HG03378 (cell line): ENCODE data around the gene MT1A.
"Not testable (repeated sequence)": the region's sequence is repeated elsewhere in the genome, so short reads cannot be mapped to it uniquely, and the experiment has no call there.

Experiments used
- ATAC-seq: cut with Tn5 transposase; IDR thresholded peaks from one replicate; pipeline ENCODE4 v1.9.1; 2021; ENCODE audit warnings: mild to moderate bottlenecking, moderate library complexity; ENCODE audit not compliant: unreplicated experiment

MT1A gene

DNA sequence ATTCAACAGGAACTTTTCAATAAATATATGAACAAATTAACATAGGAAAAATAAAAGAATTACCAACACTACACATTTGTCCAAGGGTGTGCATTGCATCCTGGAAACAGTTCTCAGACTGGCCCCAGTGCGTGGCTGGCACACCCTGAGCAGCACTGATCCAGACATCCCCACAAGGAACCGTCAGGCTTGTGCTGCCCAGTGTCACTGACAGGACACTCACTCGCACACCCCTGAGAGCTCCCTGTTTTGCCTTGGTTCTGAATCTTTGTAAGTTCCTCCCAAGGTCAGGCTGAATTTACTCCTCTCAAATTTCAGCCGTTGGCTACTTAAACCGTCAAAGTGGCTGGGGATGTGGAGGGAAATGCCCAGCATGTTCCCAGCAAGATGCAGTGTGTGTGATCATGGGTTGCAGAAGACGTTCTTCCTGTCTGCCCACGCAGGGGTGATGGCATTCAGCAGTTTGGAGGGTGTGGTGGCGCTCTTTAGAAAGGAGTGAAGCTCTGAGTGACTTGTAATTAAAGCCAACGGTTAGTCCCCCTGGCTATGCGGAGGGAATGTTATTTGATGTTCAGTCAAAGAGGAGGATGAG, 28.4 kb upstream of the MT1A start:
- no peak for ATAC-seq

DNA sequence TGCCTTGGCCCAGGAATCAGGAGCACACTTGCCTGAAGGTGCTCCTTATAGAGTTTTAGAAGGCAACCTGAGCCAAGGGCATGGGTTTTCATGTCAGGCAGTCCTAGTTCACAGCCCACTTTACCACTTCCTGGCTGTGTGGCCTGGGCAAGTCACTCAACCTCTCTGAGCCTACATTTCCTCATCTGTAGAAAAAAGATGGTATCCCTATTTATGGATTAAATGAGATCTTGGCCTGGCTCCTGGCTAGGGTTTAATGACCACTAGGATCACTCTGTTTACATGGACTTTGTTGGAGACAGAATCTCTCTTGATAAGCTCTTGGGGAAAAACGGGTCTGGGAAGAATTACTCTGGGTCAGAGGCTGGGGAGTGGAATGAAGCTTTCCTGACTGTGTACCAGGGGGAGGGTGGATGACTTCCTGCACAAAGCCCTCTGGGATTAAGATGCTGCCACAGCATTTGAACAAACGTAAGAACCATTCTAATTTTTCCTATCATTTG, 27.8 kb upstream of the MT1A start:
- no peak for ATAC-seq

DNA sequence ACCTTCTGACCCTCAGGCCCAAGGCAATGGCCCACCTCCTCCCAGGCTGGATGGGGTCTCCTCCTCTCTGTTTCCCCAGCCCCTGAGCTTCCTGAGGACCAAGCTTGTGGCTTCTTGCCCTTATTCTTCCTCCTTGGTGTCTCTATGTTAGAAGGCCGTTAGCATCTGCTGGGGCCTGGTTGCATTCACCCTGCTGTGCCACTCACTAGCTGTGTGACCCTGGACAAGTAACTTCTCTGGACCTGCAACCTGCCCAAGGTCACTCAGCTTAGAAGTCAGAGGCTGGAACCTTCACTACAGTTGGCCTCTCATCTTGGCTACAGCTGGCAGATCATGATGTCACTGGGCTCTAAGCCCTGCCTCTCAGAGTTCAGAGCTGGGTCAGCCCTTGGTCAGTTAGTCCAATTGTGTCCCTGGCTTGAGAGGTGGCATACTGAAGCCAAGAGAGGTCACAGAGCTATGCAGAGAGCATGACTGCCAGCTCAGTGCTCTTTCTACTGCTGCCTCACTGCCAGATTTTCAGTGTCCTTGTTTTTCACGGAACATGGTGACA, 27.1 kb upstream of the MT1A start:
- no peak for ATAC-seq

DNA sequence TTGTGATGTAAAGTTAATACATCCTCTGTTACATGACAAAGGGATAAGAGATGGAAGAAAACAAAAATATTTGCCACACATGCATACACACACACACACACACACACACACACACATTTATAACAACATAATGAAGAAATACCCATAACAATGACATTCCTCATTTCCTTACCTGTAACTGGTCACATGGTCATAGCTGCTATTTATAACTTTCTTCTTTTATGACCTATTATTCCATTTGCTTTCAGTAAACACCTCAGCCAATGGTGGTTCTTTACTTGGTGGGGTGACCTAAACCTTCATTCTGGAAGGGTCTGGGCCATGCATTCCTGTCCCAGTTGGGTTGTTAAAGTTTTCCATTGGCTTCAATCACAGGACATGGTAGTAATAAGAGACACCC, 24.8 kb upstream of the MT1A start:
- ATAC-seq, result no peak

DNA sequence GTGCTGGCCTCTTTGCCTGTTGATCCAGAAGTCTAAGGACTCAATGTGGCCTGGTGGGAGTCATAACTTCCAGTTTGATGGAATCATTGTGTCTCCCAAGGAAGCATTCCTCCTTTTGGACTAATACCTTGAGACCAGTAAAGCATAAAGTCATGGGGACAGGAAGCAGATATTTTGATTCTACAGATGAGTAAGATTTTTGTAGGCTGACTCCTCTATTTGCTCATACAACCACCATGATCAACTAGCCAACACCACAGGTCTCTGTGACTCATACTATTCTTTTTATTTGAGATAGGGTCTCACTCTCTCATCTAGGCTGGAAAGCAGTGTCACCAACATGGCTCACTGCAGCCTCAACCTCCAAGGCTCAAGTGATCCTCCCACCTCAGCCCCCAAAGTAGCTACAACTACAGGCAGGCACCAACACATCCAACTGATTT, 23.9 kb upstream of the MT1A start:
- ATAC-seq, result no peak

DNA sequence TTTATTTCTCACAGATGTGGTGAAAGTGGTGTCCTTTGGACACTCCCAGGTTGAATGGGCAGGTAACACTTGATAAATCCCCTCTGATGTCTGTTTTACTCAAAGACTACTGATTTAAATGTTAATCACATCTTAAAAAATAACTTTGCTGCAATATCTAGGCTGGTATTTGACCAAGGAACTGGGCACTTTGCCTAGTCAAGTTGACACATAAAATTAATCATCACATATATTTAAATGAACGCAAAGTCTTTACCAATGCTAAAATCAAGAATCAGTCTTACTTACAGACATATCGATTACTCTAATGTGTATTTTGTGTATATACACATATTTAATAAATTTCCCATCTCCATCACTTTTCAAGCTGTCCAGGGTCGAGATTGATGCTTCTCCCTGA, 23.1 kb upstream of the MT1A start:
- ATAC-seq, result no peak

DNA sequence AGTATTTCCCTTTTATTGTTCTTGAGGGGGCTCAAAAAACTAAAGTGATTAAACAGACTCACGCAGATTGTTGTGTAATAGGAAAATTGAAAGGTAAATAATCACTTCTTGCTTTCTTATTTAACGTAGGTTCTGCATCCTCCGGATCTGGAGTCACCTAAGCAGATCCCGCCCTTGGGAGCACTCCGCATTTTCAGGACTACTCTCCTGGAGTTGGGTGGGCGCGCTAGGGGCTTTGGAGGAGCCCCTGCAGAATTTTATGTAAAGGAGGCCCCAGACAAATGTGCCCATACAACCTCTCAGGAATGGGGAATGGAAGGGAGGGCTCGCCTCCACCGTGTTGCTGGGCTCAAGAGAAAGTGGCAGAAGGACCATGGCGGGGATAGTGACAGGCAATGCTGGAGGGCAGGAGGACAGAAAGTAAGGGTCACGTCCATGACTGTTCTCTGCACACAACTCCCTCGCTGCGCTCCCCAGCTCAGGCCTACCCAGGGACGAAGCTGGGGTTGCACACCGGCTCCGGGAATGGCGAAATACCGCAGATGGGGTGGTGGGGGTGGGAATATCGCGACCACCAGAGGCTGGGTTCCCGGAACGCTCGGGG, 21.8 kb upstream of the MT1A start:
- no peak for ATAC-seq

DNA sequence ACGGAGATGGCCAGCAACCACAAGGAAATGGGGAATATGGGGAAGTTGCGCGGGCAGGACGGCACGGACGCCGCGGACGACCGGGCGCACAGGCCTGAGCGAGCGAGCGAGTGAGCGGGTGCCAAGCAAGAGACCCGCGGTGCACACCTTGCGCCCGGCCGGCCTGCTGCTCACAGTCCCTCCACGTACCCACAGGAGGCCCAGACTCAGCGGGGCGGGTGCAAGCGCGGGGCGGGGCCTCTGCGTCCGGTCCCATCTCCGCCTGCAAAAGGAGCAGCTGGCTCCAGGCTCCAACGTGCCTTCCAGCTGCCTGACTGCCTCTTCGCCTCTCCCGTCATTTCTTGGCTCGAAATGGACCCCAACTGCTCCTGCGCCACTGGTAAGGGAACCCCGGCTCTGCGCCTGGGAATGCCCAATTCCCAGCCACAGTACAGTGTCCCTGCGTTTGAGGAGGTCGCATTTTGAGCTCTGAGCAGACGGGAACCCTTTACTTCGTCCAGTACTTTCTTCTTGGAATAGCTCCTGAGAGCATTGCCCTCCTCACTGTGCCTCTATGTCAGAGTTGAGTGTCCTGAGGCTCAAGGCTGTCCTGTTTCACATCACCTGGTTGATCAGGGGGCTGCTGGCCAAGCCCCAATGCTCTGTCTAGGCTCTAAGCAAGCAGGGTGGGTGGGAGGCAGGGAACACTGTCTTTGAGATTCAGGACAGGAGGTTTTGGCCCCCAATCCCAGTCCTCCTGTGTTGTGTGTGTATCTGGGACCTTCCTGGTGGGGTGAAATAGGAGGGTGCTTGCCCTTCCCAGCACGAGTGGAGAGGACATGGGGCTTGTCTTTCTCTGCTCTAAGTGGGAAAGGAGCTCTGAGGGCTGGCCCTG, 21.0 kb upstream of the MT1A start:
- no peak for ATAC-seq

DNA sequence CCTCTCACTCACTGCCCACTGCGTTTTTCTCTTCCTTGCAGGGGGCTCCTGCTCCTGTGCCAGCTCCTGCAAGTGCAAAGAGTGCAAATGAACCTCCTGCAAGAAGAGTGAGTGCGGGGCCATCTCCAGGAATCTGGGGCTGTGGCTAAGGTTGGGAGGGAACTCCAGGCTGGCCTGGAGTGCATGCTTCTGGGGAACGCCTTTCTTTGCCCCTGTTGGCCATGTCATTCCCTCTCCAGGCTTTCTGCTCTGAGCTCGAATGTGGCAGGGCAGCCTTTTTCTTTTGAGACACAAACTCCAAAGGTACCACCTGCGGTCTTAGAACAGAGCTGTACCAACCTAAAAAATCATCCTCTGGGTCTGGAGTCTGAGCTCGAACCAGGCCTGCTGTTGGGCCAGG, 20.3 kb upstream of the MT1A start:
- no peak for ATAC-seq

DNA sequence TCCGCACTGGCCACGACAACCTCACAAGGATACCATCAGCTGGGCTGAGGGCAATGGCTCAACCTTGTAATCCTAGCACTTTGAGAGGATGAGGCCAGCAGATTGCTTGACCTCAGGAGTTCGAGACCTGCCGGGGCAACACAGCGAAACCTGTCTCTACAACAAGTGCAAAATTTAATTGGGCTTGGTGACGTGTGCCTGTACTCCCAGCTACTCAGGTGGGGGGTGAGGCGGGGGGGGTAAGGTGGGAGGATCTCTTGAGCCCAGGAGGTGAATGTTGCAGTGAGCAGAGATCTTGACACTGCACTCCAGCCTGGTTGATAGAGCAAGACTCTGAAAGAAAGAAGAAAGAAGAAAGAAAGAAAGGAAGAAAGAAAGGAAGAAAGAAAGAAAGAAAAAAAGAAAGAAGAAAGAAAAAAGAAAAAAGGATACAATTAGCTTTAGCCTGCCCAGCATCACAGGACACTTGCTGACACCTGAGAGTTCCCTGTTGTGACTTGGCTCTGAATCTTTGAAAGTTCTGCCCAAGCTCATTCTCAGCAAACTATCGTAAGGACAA, 18.0 kb upstream of the MT1A start:
- ATAC-seq, result no peak

DNA sequence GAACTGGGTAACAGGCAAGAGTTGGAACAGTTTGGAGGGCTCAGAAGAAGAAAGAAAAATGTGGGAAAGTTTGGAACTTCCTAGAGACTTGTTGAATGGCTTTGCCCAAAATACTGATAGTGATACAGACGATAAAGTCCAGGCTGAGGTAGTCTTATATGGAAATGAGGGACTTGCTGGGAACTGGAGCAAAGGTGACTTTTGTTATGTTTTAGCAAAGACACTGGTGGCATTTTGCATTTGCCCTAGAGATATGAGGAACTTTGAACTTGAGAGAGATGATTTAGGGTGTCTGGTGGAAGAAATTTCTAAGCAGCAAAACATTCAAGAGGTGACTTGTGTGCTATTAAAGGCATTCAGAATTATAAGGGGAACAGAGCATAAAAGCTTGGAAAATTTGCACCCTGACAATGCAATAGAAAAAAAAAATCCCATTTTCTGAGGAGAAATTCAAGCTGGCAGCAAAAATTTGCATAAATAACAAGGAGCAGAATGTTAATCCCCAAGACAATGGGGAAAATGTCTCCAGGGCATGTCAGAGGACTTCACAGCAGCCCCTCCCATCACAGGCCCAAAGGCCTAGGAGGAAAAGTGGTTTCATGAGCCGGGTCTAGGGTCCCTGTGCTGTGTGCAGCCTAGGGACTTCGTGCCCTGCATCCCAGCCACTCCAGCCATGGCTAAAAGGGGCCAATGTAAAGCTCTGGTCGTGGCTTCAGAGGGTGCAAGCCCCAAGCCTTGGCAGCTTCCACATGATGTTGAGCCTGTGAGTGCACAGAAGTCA, 16.6 kb upstream of the MT1A start:
- ATAC-seq, result not testable (repeated sequence)

DNA sequence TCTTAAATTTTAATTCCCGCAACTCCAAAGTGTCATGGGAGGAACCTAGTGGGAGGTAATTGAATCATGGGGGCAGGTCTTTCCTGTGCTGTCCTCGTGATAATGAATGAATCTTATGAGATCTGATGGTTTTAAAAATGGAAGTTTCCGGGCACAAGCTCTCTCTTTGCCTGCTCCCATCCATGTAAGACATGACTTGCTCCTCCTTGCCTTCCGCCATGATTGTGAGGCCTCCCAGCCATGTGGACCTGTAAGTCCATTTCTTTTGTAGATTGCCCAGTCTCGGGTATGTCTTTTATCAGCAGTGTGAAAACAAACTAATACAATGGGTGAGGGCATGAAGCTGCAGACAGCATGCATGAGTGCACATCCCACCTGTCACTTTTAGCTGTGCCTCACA, 15.3 kb upstream of the MT1A start:
- not testable (repeated sequence) for ATAC-seq

DNA sequence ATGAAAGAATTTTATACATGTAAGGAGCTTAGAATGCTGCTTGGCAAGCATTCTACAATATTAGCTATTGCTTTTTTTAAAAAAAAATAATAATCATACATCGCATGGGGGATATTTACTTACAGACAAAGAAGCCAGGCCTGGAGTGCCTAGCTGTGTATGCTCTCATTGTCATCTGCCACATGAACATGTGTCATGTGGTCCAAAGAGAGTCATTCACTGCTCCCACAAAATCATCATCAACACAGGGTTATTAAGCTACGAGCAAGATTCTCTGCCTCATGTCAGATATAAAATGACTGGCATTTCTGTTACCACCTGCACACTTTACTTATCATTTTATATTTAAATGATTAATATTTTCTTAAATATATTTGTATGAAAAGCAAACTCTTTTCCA, 14.8 kb upstream of the MT1A start:
- no peak for ATAC-seq

DNA sequence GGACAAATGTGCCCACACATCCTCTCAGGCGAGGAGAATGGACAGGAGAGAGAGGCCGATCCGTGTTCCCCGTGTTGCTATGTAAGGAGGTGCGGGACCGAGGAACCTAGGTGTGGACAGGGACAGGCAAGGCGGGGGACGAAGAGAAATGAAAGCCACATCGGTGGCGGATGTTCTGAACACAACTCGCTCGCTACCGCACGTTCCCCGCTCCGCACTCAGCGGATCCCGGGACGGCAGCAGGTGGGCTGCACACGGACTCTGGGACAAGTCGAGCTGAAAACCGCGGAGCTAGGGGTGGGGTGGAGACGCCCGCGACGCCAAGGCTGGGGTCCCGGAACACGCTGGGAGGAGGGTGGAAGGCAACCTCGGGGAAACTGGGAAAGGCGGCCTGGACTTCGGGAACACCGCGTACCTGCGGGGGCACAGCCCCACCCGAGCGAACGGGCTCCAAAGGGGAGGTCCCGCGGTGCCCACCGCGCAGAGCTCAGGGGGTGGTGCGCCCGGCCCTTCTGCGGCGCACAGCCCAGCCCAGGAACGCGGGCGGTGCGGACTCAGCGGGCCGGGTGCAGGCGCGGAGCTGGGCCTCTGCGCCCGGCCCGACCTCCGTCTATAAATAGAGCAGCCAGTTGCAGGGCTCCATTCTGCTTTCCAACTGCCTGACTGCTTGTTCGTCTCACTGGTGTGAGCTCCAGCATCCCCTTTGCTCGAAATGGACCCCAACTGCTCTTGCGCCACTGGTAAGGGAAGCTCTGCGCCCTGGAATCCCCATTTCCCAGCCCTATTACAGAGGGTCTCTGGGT, 13.1 kb upstream of the MT1A start, which contains the start of gene MT1E:
TSS of gene MT1E (plus strand) at position 642 of the 803 bp plus-strand sequence. CDS start at position 713, 71 bp downstream.
- ATAC-seq, result no peak

DNA sequence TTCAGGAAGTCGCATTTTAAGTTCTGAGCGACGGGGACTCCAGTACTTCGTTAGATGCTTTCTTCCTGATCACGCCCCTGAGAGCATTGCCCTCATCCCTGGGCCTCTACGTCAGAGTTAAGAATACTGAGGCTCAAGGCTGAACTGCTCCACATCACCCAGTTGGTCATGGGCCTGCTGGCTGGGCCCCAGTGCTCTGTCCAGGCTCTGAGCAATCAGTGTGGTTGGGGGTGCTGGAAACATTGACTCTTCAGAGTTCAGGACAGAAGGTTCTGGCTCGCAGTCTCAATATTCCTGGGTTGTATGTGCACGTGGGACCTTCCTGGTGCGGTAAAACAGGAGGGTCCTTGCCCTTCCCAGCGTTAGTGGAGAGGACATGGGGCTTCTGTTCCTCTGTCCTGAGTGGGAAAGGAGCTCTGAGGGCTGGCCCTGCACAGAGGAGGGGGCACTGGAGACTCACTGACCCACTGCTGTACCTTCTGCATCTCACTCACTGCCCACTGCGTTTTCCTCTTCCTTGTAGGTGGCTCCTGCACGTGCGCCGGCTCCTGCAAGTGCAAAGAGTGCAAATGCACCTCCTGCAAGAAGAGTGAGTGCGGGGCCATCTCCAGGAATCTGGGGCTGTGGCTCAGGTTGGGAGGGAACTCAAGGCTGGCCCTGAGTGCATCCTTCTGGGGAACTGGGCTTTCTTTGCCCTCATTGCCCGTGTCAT, 12.4 kb upstream of the MT1A start:
- no peak for ATAC-seq

DNA sequence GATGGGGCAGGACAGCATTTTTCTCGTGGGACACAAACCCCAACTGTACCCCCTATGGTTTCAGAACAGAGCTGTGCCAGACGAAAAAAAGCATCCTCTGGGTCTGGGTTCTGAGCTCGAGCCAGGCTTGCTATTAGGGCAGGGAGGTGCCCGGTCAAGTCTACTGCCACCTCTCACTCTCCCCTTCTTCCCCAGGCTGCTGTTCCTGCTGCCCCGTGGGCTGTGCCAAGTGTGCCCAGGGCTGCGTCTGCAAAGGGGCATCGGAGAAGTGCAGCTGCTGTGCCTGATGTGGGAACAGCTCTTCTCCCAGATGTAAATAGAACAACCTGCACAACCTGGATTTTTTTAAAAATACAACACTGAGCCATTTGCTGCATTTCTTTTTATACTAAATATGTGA, 11.8 kb upstream of the MT1A start:
- no peak for ATAC-seq

DNA sequence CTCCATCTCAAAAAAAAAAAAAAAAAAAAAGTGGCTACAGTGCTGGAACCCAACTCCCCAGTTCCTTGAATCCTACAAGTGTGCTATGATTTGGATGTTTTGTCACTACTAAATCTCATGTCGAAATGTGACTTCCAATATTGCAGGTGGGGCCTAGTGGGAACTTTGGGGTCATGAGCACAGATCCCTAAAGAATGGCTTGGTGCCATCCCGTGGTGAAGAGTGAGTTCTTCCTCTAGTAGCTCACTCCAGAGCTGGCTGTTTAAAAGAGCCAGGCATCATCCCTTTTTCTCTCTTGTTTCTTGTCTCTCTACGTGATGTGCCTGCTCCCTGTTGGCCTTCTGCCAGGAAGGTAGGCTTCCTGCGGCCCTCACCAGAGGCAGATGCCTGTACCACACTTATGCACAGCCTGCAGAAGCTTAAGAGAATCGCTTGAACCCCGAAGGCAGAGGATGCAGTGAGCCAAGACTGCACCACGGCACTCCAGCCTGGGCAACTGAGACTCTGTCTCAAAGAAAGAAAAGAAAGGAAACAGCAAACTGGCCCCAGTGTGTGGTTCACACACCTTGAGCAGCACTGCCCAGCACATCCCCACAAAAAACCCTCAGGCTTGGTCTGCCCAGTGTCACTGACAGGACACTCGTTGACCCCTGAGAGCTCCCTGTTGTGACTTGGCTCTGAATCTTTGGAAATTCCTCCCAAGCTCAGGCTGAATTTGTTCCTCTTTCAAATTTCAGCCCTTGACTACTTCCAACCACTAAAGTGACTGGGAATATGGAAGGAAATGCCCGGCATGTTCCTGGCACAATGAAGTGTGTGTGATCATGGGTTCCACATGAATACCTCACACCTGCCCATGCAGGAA, 9.7 kb upstream of the MT1A start:
- no peak for ATAC-seq

DNA sequence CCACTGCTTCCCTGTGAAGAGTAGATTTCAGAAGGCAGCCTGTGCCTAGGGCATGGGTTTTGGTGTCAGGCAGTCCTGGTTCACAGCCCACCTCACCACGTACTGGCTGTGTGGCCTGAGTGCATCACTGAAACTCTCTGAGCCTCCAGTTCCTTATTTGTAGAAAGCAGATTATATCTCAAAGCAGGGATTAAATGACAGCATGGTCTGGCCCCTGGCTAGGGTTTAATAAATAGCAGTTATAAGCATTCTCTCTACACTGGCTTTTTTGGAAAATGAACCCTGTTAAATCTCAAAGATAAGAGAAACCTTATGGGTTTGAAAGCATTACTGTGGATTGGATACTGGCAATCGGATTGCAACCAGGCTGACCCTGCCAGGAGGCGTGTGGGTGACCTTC, 8.9 kb upstream of the MT1A start:
- no peak for ATAC-seq
